HG02973 (cell line): ENCODE results near the gene CLCN7.

Experiments used
- ATAC-seq: cut with Tn5 transposase; IDR thresholded peaks from one replicate; pipeline ENCODE4 v1.9.1; 2021; ENCODE audit warnings: moderate library complexity; ENCODE audit not compliant: unreplicated experiment

Gene CLCN7

GRCh38 chr16:1465567-1465915 lies 9.3 kb downstream of the CLCN7 start:
- no peak for ATAC-seq

GRCh38 chr16:1464894-1465566 lies 9.8 kb downstream of the CLCN7 start:
- ATAC-seq = no peak

- no peak for ATAC-seq
Observed at GRCh38 chr16:1464196-1464893, 10.5 kb downstream of the CLCN7 start.

GRCh38 chr16:1461146-1461545 lies 13.7 kb downstream of the CLCN7 start:
- no peak for ATAC-seq

- ATAC-seq = no peak
Observed at GRCh38 chr16:1460602-1461138, 14.2 kb downstream of the CLCN7 start.

GRCh38 chr16:1459967-1460366 lies 14.9 kb downstream of the CLCN7 start:
- ATAC-seq = no peak

DNA sequence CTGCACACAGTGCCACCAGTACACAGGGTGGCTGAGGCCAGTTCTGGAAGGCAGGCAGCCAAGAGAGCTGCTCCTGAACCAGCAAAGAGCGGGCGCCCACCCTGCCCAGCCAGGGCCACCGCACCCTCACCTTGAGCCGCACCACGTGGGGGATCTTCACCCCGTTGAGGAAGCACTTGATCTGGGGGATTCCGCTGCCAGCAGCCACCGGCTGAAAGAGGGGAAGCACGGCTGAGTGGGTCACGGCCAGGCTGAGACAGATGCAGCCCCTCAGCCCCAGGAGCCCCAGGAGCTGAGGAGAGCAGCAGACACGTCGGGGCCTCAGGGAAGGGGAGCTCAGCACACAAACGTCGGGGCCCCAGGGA lies 15.9 kb downstream of the CLCN7 start:
- ATAC-seq = no peak

DNA sequence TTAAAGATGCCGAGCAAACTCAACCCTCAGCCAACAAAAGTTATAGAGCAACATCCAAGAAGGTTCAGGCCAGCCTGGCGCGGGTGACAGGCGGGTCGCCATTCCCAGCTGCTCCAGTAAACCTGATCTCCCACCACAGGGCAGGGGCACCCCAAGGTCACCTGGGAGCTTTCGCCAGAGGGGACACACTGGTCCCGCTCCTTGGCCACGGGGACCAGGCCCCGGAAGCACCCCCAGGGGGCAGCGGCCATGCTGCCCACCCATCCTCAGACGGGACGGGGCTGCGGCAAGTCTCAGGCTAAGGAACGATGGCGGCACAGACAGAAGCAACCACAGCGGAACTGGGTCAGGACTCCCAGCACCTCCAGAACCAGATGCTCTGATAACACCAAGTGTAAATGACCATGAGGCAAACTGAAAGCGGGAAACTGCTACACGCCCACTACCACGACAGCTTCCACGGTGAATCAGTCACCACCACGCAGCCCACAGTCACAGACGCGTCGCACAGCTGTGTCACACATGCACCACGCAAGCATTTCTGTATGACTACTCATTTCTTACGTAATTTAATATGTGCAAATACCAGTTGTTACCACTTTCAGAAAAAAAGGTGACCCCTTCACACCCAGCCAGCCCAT lies 16.4 kb downstream of the CLCN7 start:
- no peak for ATAC-seq

DNA sequence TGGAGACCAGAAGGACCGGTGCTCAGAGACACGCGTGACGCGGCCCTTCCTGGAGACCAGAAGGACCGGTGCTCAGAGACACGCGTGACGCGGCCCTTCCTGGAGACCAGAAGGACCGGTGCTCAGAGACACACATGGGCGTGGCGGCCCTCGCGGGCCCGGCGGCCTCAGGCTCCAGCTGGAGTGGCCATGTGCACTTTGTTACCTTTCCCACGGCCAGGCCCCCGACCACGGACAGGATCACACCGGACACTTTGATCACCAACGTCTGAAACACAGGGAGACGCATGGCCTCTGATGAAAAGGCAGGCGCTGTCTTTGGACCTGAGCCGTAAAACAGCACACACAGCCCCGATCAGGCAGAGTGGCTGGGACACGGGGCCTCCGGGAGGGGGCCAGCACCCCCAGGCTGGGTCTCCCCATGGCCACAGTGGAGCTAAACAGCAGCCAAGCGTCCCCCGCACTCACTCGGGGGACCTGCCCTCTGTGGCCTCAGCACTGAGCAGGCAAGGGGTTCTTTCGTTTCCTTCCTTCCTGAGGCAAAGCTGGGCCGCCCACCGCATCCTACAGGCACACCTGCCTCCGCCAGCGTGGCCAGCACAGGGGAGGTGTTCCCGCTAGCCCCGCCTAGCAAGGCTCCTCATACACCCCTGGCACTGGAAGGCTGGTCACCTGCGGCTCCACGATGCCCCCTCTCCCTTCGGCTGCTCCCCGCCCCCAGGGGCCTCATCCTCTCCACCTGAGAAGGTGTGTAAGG lies 17.2 kb downstream of the CLCN7 start:
- no peak for ATAC-seq

GRCh38 chr16:1456951-1457350 lies 17.9 kb downstream of the CLCN7 start:
- ATAC-seq = no peak

DNA sequence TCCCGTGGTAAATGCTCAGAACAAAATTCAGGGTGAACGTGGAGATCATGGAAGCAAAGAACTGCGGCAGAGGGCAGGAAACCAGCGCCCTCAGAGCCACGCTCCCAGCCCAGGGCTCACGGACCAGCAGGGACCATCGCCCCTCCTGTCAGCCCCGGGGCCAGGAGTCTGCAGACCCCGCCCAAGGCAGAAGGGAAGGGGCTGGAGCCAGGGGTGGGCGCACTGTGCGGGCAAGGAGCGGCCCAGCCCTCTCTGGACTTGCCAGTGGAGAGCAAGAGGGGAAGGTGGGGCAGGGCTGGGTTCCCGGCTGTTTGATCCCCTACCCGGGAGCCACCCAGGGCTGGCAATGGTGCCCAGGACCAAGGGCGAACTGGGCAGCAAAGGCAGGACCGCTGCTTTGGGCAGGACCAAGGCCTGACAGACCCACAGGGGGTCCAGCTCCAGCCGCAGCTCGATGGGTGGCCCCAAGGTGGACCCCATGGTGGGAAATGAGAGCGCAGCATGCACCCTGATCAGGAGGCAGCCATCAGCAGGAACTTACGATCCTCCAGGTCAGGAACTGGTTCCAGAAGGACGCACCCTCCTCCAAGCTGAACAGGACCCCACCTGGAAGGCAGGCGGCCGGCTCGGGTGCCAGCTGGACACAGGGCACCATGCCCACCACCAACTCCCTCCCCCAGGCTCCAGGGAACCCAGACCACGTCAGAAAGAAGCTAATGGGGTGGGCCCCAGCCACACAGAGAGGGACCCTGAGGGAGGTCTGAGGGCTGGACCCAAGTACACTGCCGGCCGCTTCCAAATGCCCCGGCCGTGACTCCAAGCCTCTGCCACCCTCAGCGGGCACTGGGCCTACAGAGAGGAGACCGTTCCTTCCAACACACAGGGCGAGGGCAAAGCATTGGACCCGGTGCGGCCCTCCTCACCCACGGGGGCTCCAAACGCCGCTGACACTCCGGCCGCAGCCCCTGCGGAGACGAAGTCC lies 19.3 kb downstream of the CLCN7 start:
- ATAC-seq = no peak

GRCh38 chr16:1454561-1454960 lies 20.3 kb downstream of the CLCN7 start:
- ATAC-seq = no peak

GRCh38 chr16:1453316-1453715 lies 21.5 kb downstream of the CLCN7 start:
- ATAC-seq = no peak

DNA sequence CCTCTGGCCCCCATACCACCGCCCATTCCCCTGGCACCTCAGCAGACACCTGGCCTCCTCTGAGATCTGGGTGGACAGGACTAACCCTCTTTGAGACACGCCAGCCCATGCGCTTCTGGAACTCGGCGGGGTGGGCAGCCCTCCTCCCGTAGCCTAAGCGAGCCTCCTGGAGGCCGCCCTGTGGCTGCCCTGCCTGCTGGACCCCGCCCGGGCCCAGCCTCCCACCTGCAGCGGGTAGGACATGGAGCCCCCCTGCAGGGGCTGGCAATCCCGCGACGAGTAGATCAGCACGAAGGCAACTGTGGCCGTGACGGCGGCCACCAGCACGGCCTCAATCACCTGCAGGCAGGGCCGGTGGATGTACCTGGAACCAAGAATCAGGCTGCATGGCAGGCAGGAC lies 22.3 kb downstream of the CLCN7 start:
- no peak for ATAC-seq

DNA sequence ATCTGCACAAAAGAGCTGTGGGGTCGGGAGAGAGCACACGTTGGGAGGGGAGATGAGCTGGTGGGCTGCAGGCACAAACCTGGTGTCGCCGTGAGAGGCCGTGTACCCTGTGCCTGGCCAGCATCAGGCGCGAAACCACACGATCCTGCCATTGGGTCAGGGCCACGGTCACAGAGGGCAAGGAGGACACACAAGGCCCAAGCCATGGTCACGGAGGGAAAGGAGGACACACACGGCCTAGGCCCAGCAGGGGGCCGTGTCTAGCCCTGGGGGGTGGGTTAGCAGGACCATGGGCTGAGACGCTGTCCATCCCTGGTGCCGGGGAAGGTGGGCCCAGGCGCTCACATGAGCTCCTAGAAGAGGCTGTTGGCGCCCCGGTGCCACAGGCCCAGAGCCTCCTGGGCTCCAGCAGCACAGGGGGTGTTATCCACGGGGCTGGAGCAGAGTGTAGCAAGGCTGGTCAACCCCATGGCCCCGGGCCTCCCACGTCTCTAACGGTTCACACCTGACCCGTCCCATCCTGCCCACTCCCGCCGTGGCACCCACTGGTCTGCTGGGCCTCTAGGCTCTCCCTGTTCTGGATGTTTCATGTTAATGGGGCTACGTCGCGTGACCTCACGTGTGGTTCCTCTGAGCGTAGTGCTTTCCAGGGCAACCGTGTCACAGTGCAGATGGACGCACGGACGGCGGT lies 23.0 kb downstream of the CLCN7 start:
- ATAC-seq = no peak

- ATAC-seq = no peak
Observed at GRCh38 chr16:1450841-1451240, 24.0 kb downstream of the CLCN7 start.

- ATAC-seq = no peak
Observed at GRCh38 chr16:1450218-1450617, 24.6 kb downstream of the CLCN7 start.

- no peak for ATAC-seq
Observed at GRCh38 chr16:1449201-1449788, 25.5 kb downstream of the CLCN7 start.

GRCh38 chr16:1448536-1449116 lies 26.2 kb downstream of the CLCN7 start:
- ATAC-seq = no peak
